GM19463 (cell line): ENCODE results near the gene ALK.

ENCODE experiments used
- ATAC-seq: cut with Tn5 transposase; IDR thresholded peaks from one replicate; pipeline ENCODE4 v1.9.1; 2021; ENCODE audit warnings: mild to moderate bottlenecking, moderate library complexity; ENCODE audit not compliant: unreplicated experiment

ALK gene

GRCh38 chr2:29662861-29663260, 258.5 kb downstream of the ALK start:
- no peak for ATAC-seq

GRCh38 chr2:29660201-29660600, 261.2 kb downstream of the ALK start:
- ATAC-seq = no peak

GRCh38 chr2:29659178-29659577, 262.2 kb downstream of the ALK start:
- no peak for ATAC-seq

- no peak for ATAC-seq
Observed at GRCh38 chr2:29657674-29658073, 263.7 kb downstream of the ALK start.

GRCh38 chr2:29655391-29656086, 265.8 kb downstream of the ALK start:
- ATAC-seq = no peak

- ATAC-seq = no peak
Observed at GRCh38 chr2:29650631-29651097, 270.7 kb downstream of the ALK start.

- ATAC-seq = no peak
Observed at GRCh38 chr2:29644949-29645348, 276.4 kb downstream of the ALK start.

GRCh38 chr2:29643196-29643595, 278.2 kb downstream of the ALK start:
- ATAC-seq = no peak

- ATAC-seq = no peak
Observed at GRCh38 chr2:29640360-29640759, 281.0 kb downstream of the ALK start.

GRCh38 chr2:29638641-29639040, 282.7 kb downstream of the ALK start:
- no peak for ATAC-seq

GRCh38 chr2:29634916-29635315, 286.5 kb downstream of the ALK start:
- ATAC-seq = no peak

GRCh38 chr2:29632018-29632417, 289.4 kb downstream of the ALK start:
- no peak for ATAC-seq

- no peak for ATAC-seq
Observed at GRCh38 chr2:29629495-29629894, 291.9 kb downstream of the ALK start.

- no peak for ATAC-seq
Observed at GRCh38 chr2:29628862-29629261, 292.5 kb downstream of the ALK start.

GRCh38 chr2:29628108-29628745, 293.2 kb downstream of the ALK start:
- ATAC-seq = no peak

- ATAC-seq = no peak
Observed at GRCh38 chr2:29627279-29627711, 294.1 kb downstream of the ALK start.

GRCh38 chr2:29620890-29621289, 300.5 kb downstream of the ALK start:
- ATAC-seq = no peak

- no peak for ATAC-seq
Observed at GRCh38 chr2:29619689-29620088, 301.7 kb downstream of the ALK start.

- no peak for ATAC-seq
Observed at GRCh38 chr2:29618024-29618423, 303.4 kb downstream of the ALK start.

- no peak for ATAC-seq
Observed at GRCh38 chr2:29617351-29617750, 304.0 kb downstream of the ALK start.

- no peak for ATAC-seq
Observed at GRCh38 chr2:29616569-29616968, 304.8 kb downstream of the ALK start.

- no peak for ATAC-seq
Observed at GRCh38 chr2:29615841-29616240, 305.5 kb downstream of the ALK start.

GRCh38 chr2:29615183-29615582, 306.2 kb downstream of the ALK start:
- ATAC-seq = no peak
